ENCODE results near the gene KCNA5.

KCNA5 gene

DNA sequence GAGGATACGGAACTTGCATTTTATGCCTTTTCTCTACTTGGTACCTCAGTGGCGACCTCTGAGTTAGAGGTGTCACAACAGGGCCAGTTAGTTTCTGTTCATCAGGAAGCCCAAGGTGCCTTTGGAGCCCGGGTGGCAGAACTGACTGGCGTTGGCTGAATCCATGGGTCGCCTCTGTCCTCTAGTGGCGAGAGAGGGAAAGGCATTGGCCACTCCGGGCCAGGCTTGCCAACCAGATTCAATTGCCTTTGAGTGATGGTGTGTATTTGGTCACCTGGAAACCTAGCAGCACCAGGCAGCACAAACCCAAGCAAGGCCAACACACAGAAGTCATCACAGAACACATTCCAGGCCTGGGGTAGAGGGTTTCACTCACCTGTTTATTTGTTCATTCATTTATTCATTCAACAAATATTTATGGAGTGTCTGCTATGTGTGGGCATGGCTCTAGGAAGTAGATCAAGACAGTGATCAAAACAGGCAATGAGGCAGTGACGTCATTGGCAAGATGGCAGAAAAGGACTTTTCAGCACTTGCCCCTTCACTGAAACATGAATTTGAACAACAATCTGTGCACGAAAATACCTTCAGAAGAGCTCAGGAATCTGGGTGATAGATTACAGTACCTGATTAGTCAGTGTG, 40.5 kb upstream of the KCNA5 start:
- TF ChIP-seq, protein P1, sequence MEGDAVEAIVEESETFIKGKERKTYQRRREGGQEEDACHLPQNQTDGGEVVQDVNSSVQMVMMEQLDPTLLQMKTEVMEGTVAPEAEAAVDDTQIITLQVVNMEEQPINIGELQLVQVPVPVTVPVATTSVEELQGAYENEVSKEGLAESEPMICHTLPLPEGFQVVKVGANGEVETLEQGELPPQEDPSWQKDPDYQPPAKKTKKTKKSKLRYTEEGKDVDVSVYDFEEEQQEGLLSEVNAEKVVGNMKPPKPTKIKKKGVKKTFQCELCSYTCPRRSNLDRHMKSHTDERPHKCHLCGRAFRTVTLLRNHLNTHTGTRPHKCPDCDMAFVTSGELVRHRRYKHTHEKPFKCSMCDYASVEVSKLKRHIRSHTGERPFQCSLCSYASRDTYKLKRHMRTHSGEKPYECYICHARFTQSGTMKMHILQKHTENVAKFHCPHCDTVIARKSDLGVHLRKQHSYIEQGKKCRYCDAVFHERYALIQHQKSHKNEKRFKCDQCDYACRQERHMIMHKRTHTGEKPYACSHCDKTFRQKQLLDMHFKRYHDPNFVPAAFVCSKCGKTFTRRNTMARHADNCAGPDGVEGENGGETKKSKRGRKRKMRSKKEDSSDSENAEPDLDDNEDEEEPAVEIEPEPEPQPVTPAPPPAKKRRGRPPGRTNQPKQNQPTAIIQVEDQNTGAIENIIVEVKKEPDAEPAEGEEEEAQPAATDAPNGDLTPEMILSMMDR (IDR thresholded peaks at IDR 0.05; ENCODE audit: low read depth, low read length) = peak; percentile 99
- no peak overlapping the region for H3K4me3 ChIP-seq (ENCODE audit: low read depth, low read length)

- TF ChIP-seq, protein P1 (IDR thresholded peaks at IDR 0.05; ENCODE audit: low read depth, low read length) = no peak
- no peak overlapping the region for H3K4me3 ChIP-seq (ENCODE audit: low read depth, low read length)
Observed at GRCh38 chr12:5008661-5009060, 35.0 kb upstream of the KCNA5 start.

GRCh38 chr12:5010151-5010550, 33.5 kb upstream of the KCNA5 start:
- TF ChIP-seq, protein P1 (IDR thresholded peaks at IDR 0.05; ENCODE audit: low read depth, low read length) = no peak
- H3K4me3 ChIP-seq (ENCODE audit: low read depth, low read length) = no peak overlapping the region

DNA sequence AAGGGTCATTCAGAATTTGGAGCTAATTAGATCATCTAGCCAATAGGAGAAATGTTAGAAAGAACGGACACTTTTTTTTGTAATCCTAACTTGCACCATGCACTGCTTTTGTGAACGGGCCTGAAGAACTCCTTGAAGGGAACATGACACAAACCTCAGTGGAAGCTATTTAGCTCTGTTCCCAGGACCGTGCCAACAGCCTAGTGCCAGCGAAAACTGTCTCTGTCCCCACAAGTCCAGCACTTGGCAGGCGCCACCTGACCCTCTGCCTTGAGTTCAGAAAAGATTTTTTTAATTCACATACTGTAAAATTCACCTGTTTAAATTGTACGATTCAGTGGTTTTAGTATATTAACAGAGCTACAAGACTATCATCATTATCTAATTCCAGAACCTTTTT, 31.3 kb upstream of the KCNA5 start:
- TF ChIP-seq, protein P1 (IDR thresholded peaks at IDR 0.05; ENCODE audit: low read depth, low read length) = no peak

DNA sequence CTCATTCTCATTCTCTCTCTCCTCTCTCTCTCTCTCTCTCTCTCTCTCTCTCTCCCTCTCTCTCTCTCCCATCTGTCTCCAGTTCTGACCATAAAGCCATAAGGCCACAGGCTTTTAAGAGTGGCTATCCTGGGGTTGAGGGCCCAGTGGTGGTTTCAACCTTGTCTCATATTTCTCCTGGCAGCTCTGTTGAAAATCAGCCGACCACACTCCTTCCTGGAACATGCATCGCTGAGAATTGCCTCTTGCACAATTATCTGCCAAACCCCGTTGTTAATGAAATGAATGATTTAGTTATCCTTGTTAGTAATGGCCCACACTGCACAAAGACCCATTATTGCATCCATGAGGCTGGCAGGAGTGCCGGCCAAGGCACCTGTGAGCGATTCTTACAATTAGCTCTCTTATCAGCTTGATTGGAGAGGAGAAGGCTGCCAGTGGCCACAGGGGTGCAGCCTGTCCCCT, 30.4 kb upstream of the KCNA5 start:
- no peak overlapping the region for H3K4me3 ChIP-seq (ENCODE audit: low read depth, low read length)
- TF ChIP-seq, protein P1 (IDR thresholded peaks at IDR 0.05; ENCODE audit: low read depth, low read length) = no peak

More for the DNA sequence above, 31.3 kb upstream of the KCNA5 start:
- H3K4me3 ChIP-seq (ENCODE audit: low read depth, low read length) = no peak overlapping the region

DNA sequence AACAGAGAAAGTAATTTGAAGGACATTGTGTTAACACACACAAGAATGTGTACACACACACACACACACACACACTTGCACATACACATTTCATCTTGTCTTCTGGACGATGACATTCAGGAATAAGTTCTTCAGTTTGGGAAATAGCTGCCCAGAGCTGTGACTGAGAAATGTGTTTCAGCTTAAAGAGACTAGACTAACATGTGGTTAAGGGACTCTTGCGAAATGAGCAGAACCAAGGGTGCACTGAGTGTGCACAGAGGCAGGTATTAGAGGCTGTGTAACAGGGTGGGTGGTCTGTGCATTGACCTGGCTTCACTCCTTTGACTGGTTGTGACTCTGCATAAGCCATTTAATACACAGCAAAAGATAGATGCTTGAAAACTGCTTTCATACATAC, 29.4 kb upstream of the KCNA5 start:
- TF ChIP-seq, protein P1 (IDR thresholded peaks at IDR 0.05; ENCODE audit: low read depth, low read length) = no peak
- no peak overlapping the region for H3K4me3 ChIP-seq (ENCODE audit: low read depth, low read length)

DNA sequence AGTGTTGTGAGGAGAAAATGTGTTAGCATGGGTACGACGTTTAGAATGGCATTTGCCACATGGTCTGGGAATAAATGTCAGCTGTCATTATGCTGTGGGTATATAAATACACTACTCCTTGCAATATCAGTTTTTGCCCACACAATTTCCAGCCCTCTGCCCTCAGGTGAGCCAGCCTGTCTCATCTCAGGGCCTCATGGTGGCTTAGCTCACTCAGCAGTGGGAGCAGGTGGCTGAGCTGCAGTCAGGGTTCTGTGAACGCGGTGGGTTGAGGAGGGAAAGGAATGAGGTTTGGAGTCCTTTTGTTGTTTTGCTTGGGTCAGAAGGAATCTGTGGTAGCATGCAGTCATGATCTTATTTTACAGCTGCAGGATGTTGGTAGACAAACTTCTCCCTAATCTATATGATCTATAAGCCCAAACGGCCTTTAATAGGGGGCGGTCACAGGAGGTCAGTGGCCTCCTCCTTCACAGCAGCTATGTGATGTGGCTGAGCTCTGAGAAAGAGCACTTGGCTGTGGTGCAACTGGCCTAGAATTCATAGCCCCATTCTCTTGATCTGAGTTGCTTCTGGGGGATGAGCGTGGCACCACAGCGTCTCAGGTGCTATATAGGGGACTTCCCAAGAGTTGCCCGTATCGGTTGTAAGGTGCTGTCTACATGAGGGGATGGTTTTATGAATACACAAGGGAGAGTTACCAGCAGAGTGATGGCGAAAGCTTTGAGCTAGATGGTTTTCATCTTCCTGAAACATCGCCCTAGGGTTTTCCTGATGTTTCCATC, 27.8 kb upstream of the KCNA5 start:
- TF ChIP-seq, protein P1 (IDR thresholded peaks at IDR 0.05; ENCODE audit: low read depth, low read length) = no peak
- no peak overlapping the region for H3K4me3 ChIP-seq (ENCODE audit: low read depth, low read length)
